ENCODE results near the gene WDFY2. TPM values are rescaled to one million over a fixed set of nuclear protein-coding genes. Genes with fewer than 3 reads are reported as not detected.
A peak's percentile ranks its signal among the peaks of the same experiment; 100 is the strongest.

Gene WDFY2
- total and polyA plus RNA-seq, 2 of the 13 experiments (the other 11 are each of a cell fraction or from before 2014, with no cell fraction given), result 22.6 to 27.0 TPM

GRCh38 chr13:51689663-51689996, 105.4 kb downstream of the WDFY2 start (continued):
- TF ChIP-seq ZSCAN20 (CRISPR knock-in tag; IDR thresholded peaks at IDR 0.05; ENCODE audit: borderline replicate concordance), result no peak
- no peak for TF ChIP-seq SP1 (IDR thresholded peaks at IDR 0.05)
- TF ChIP-seq SP1 (CRISPR knock-in tag; IDR thresholded peaks at IDR 0.05), result no peak
- TF ChIP-seq MIXL1 (CRISPR knock-in tag; IDR thresholded peaks at IDR 0.05), result peak; percentile 64; the same call in 1 of the 2 replicates
- no peak for TF ChIP-seq SKI (IDR thresholded peaks at IDR 0.05; ENCODE audit: partially characterized antibody)
- peak; percentile 33; the same call in 1 of the 2 replicates for TF ChIP-seq HDAC1 (CRISPR knock-in tag; IDR thresholded peaks at IDR 0.05)
- TF ChIP-seq, protein P1, sequence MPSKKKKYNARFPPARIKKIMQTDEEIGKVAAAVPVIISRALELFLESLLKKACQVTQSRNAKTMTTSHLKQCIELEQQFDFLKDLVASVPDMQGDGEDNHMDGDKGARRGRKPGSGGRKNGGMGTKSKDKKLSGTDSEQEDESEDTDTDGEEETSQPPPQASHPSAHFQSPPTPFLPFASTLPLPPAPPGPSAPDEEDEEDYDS (CRISPR knock-in tag; IDR thresholded peaks at IDR 0.05), result no peak
- TF ChIP-seq HDAC6 (IDR thresholded peaks at IDR 0.05; ENCODE audit: low read depth, low read length), result no peak
- no peak for TF ChIP-seq ISX (CRISPR knock-in tag; conservative IDR thresholded peaks at IDR 0.05)
- no peak for TF ChIP-seq PAWR (CRISPR knock-in tag; IDR thresholded peaks at IDR 0.05; ENCODE audit: borderline replicate concordance)
- TF ChIP-seq GATAD2A (CRISPR knock-in tag; IDR thresholded peaks at IDR 0.05), result peak; percentile 85
- TF ChIP-seq ZNF232 (CRISPR knock-in tag; IDR thresholded peaks at IDR 0.05; ENCODE audit: borderline replicate concordance), result 0 out of 2 replicates have a peak, but pooled peaks have one; percentile 2
- TF ChIP-seq ZNF282 (IDR thresholded peaks at IDR 0.05; ENCODE audit: partially characterized antibody), result no peak
- 0 out of 2 replicates have a peak, but pooled peaks have one; percentile 29 for TF ChIP-seq SMAD3 (CRISPR knock-in tag; IDR thresholded peaks at IDR 0.05)
- peak; percentile 38; the same call in 1 of the 2 replicates for TF ChIP-seq GATA4 (IDR thresholded peaks at IDR 0.05; ENCODE audit: borderline replicate concordance, low read depth)
- TF ChIP-seq SALL1 (CRISPR knock-in tag; IDR thresholded peaks at IDR 0.05), result peak; percentile 66; the same call in 1 of the 2 replicates
- TF ChIP-seq NR2F2 (IDR thresholded peaks at IDR 0.05; ENCODE audit: borderline replicate concordance, low read depth), result 0 out of 2 replicates have a peak, but pooled peaks have one; percentile 41
- TF ChIP-seq ZNF264 (CRISPR knock-in tag; IDR thresholded peaks at IDR 0.05), result no peak
- peak; percentile 61; the same call in 1 of the 2 replicates for TF ChIP-seq ZMYM4 (CRISPR knock-in tag; IDR thresholded peaks at IDR 0.05)
- TF ChIP-seq FOXP1 (IDR thresholded peaks at IDR 0.05), result no peak
- peak; percentile 32; the same call in 1 of the 2 replicates for TF ChIP-seq FOXP1 (CRISPR knock-in tag; IDR thresholded peaks at IDR 0.05)
- TF ChIP-seq, protein P2, sequence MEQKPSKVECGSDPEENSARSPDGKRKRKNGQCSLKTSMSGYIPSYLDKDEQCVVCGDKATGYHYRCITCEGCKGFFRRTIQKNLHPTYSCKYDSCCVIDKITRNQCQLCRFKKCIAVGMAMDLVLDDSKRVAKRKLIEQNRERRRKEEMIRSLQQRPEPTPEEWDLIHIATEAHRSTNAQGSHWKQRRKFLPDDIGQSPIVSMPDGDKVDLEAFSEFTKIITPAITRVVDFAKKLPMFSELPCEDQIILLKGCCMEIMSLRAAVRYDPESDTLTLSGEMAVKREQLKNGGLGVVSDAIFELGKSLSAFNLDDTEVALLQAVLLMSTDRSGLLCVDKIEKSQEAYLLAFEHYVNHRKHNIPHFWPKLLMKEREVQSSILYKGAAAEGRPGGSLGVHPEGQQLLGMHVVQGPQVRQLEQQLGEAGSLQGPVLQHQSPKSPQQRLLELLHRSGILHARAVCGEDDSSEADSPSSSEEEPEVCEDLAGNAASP (CRISPR knock-in tag; IDR thresholded peaks at IDR 0.05; ENCODE audit: borderline replicate concordance), result 0 out of 2 replicates have a peak, but pooled peaks have one; percentile 9
- peak; percentile 57; the same call in 1 of the 2 replicates for TF ChIP-seq ELF3 (CRISPR knock-in tag; IDR thresholded peaks at IDR 0.05)
- peak; percentile 85; the same call in 1 of the 2 replicates for TF ChIP-seq ZNF281 (CRISPR knock-in tag; IDR thresholded peaks at IDR 0.05; ENCODE audit: borderline replicate concordance)
- TF ChIP-seq, protein P3, sequence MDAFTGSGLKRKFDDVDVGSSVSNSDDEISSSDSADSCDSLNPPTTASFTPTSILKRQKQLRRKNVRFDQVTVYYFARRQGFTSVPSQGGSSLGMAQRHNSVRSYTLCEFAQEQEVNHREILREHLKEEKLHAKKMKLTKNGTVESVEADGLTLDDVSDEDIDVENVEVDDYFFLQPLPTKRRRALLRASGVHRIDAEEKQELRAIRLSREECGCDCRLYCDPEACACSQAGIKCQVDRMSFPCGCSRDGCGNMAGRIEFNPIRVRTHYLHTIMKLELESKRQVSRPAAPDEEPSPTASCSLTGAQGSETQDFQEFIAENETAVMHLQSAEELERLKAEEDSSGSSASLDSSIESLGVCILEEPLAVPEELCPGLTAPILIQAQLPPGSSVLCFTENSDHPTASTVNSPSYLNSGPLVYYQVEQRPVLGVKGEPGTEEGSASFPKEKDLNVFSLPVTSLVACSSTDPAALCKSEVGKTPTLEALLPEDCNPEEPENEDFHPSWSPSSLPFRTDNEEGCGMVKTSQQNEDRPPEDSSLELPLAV (CRISPR knock-in tag; conservative IDR thresholded peaks at IDR 0.05; ENCODE audit: low read depth), result no peak
- TF ChIP-seq CENPT (CRISPR knock-in tag; IDR thresholded peaks at IDR 0.05; ENCODE audit: low read depth), result no peak
- TF ChIP-seq HNF4A (CRISPR knock-in tag; IDR thresholded peaks at IDR 0.05), result peak; percentile 77
- TF ChIP-seq FOXA3 (CRISPR knock-in tag; IDR thresholded peaks at IDR 0.05), result peak; percentile 51
- peak; percentile 40; the same call in 1 of the 2 replicates for TF ChIP-seq RARA (CRISPR knock-in tag; IDR thresholded peaks at IDR 0.05)

Data from HepG2 (cell line).